SK-N-SH (cell line): ENCODE data around the gene PLCB1. TPM values are rescaled to one million over a fixed set of nuclear protein-coding genes. Genes with fewer than 3 reads are reported as not detected.

Experiments
- CTCF ChIA-PET: fragments of 300-600, 350-600 bp; formaldehyde crosslinking; extraction: SDS; loops from one replicate; lab custom pipeline; 2021; lab: Yijun Ruan, JAX
- POLR2A ChIA-PET: fragments of 350-600 bp; sonication (Branson Sonifier 250); formaldehyde crosslinking; extraction: SDS; loops from one replicate; lab custom pipeline; 2020; ENCODE audit warnings: antibody characterized with exemption, inconsistent platforms; lab: Yijun Ruan, JAX
- DNase-seq: peaks from one replicate; pipeline ENCODE4 v3.0.0; 2012
- H2AFZ ChIP-seq: fragments of 200-600 bp; sonication (generic); 2 replicates; pipeline ENCODE4 v1.8.1; 2016; ENCODE audit warnings: antibody characterized with exemption, mild to moderate bottlenecking, low read depth
- H3F3A ChIP-seq: fragments of 200-600 bp; sonication (generic); replicated peaks from 2 replicates; pipeline ENCODE3; 2016; ENCODE audit warnings: antibody characterized with exemption, mild to moderate bottlenecking; ENCODE audit not compliant: insufficient read depth
- H3K27ac ChIP-seq, 2 experiments: fragments of 200-500 bp in 1 of 2; fragments of 200-600 bp in 1 of 2; sonication (Bioruptor generic) in 1 of 2; sonication (generic), shearing (Covaris generic) in 1 of 2; 2 replicates each; pipeline versions ENCODE4 v1.5.1 to v1.6.1; 2014 to 2016; ENCODE audit warnings: low read depth in 2 of 2, inconsistent platforms in 1 of 2, low read length in 1 of 2, mild to moderate bottlenecking in 1 of 2, mixed read lengths in 1 of 2
- H3K27me3 ChIP-seq: fragments of 200-600 bp; sonication (generic), shearing (Covaris generic); 2 replicates; pipeline ENCODE4 v1.6.1; 2016; ENCODE audit warnings: mixed run types; ENCODE audit not compliant: insufficient read depth
- H3K36me3 ChIP-seq, 2 experiments: fragments of 200-500 bp in 1 of 2; fragments of 200-600 bp in 1 of 2; sonication (Bioruptor generic) in 1 of 2; sonication (generic) in 1 of 2; replicated peaks in 1 of 2; 2 replicates each; pipeline versions ENCODE3 to v1.5.1; 2014 to 2016; ENCODE audit warnings: low read length in 1 of 2, mild to moderate bottlenecking in 1 of 2; ENCODE audit not compliant: insufficient read depth in 2 of 2, control insufficient read depth in 1 of 2
- H3K4me1 ChIP-seq, 2 experiments: fragments of 200-500 bp in 1 of 2; fragments of 200-600 bp in 1 of 2; sonication (Bioruptor generic) in 1 of 2; sonication (generic), shearing (Covaris generic) in 1 of 2; 2 replicates each; pipeline versions ENCODE4 v1.5.1 to v1.6.1; 2014 to 2016; ENCODE audit warnings: low read depth in 1 of 2, low read length in 1 of 2, mixed run types in 1 of 2; ENCODE audit not compliant: insufficient read depth in 2 of 2, control insufficient read depth in 1 of 2
- H3K4me2 ChIP-seq: fragments of 200-600 bp; sonication (generic), shearing (Covaris generic); 2 replicates; pipeline ENCODE4 v1.6.1; 2017; ENCODE audit warnings: mixed run types
- H3K4me3 ChIP-seq, 2 experiments: fragments of 200-500 bp in 1 of 2; fragments of 200-600 bp in 1 of 2; sonication (Bioruptor generic) in 1 of 2; sonication (generic), shearing (Covaris generic) in 1 of 2; 2 replicates each; pipeline versions ENCODE4 v1.5.1 to v1.8.1; 2014 to 2016; ENCODE audit warnings: low read depth in 2 of 2, inconsistent platforms in 1 of 2, low read length in 1 of 2, mild to moderate bottlenecking in 1 of 2, mixed read lengths in 1 of 2, moderate library complexity in 1 of 2
- H3K79me2 ChIP-seq: fragments of 200-600 bp; sonication (generic); 2 replicates; pipeline ENCODE4 v1.8.1; 2017; ENCODE audit warnings: mild to moderate bottlenecking; ENCODE audit not compliant: insufficient read depth
- H3K9ac ChIP-seq: fragments of 200-600 bp; sonication (generic); 2 replicates; pipeline ENCODE4 v1.6.1; 2017; ENCODE audit warnings: mixed run types
- H3K9me2 ChIP-seq: fragments of 200-600 bp; sonication (generic); 2 replicates; pipeline ENCODE4 v1.6.1; 2017; ENCODE audit warnings: mixed run types
- H3K9me3 ChIP-seq: fragments of 200-600 bp; sonication (generic); 2 replicates; pipeline ENCODE4 v1.6.1; 2017; ENCODE audit warnings: mixed run types, mild to moderate bottlenecking, moderate library complexity
- H4K20me1 ChIP-seq: fragments of 200-600 bp; sonication (generic); 2 replicates; pipeline ENCODE4 v1.6.1; 2017; ENCODE audit warnings: mild to moderate bottlenecking, mixed run types; ENCODE audit not compliant: insufficient read depth
- CHD2 ChIP-seq: fragments of 150-350 bp; IDR thresholded peaks from 2 replicates; pipeline ENCODE4 v1.6.1; 2018; ENCODE audit warnings: low read length; ENCODE audit not compliant: partially characterized antibody
- CTCF ChIP-seq: fragments of 200-600 bp; sonication (generic); IDR thresholded peaks from 2 replicates; pipeline ENCODE4 v1.6.1; 2017; ENCODE audit warnings: antibody characterized with exemption, mild to moderate bottlenecking, moderate library complexity
- GABPA ChIP-seq: IDR thresholded peaks from 2 replicates; pipeline ENCODE4 v1.4.0; 2012; ENCODE audit warnings: low read depth, mild to moderate bottlenecking
- GATA2 ChIP-seq: sonication (generic); formaldehyde crosslinking; IDR thresholded peaks from 2 replicates; pipeline ENCODE4 v1.5.0; 2020; ENCODE audit warnings: mild to moderate bottlenecking, missing genetic modification reagents
- IRF3 ChIP-seq: fragments of 150-350 bp; IDR thresholded peaks from 2 replicates; pipeline ENCODE4 v1.6.1; 2016; ENCODE audit warnings: mild to moderate bottlenecking, low read depth, low read length
- MXI1 ChIP-seq: IDR thresholded peaks from 2 replicates; pipeline ENCODE4 v1.6.1; 2012; ENCODE audit warnings: mild to moderate bottlenecking, low read depth, low read length, improper control_type of control experiment
- NRF1 ChIP-seq: IDR thresholded peaks from 2 replicates; pipeline ENCODE4 v1.6.1; 2012; ENCODE audit warnings: low read depth, mild to moderate bottlenecking, low read length
- POLR2AphosphoS5 ChIP-seq: IDR thresholded peaks from 2 replicates; pipeline ENCODE4 v1.6.1; 2012; ENCODE audit warnings: low read depth, low read length
- RCOR1 ChIP-seq: fragments of 150-350 bp; IDR thresholded peaks from 2 replicates; pipeline ENCODE4 v1.6.1; 2017; ENCODE audit warnings: antibody characterized with exemption, low read length
- TCF12 ChIP-seq: IDR thresholded peaks from 2 replicates; pipeline ENCODE4 v1.4.0; 2012
- USF1 ChIP-seq: IDR thresholded peaks from 2 replicates; pipeline ENCODE4 v1.4.0; 2012; ENCODE audit warnings: low read depth, borderline replicate concordance
- USF2 ChIP-seq: fragments of 150-350 bp; IDR thresholded peaks from 2 replicates; pipeline ENCODE4 v1.6.1; 2017; ENCODE audit warnings: antibody characterized with exemption, low read length, low read depth, borderline replicate concordance
- WGBS: methylation state at CpG from one replicate; pipeline ENCODE4 v1.1.6; 2017; ENCODE audit warnings: low lambda C conversion rate; 5-methylcytosine and 5-hydroxymethylcytosine counted together
- polyA plus RNA-seq, 3 experiments: library from polyadenylated mRNA; depleted of rRNA; stranded (reverse); fragments of >200 nt; gene quantifications; 2 replicates each; pipeline ENCODE4 v1.2.3, GENCODE V29; 2012

Gene PLCB1
- polyA plus RNA-seq, 1 of the 3 experiments (the other 2 are of a cell fraction), result 10.5 TPM

- no peak overlapping the region for H3K4me2 ChIP-seq
- H3K27ac ChIP-seq, result no peak overlapping the region
- no peaks in the 10 kb centered on the region for H3K79me2 ChIP-seq
- no peaks in the 10 kb centered on the region for H3K9me3 ChIP-seq
- no peak for DNase-seq
- H3K4me3 ChIP-seq, result no peak overlapping the region
- H3K36me3 ChIP-seq, result no peaks in the 10 kb centered on the region
- ChIA-PET CTCF (interaction anchor here (3.2 kb wide), 1 partner anchor 22 kb away, joined by 15 read pairs; no protein-coding TSS in a partner anchor), POLR2A (no interaction called here)
- no peaks in the 10 kb centered on the region for H3F3A ChIP-seq
- no peaks in the 10 kb centered on the region for H3K9me2 ChIP-seq
- H2AFZ ChIP-seq, result no peak overlapping the region
- H4K20me1 ChIP-seq, result no peaks in the 10 kb centered on the region
- no peak overlapping the region for H3K9ac ChIP-seq
- H3K4me1 ChIP-seq, result no peaks in the 10 kb centered on the region; a peak in 1 of 4 replicates
- no peaks in the 10 kb centered on the region for H3K27me3 ChIP-seq
- TF ChIP-seq USF2, result no peak
- TF ChIP-seq NRF1, result no peak
- TF ChIP-seq TCF12, result 0 out of 2 replicates have a peak, but pooled peaks have one; percentile 8
Measured at GRCh38 chr20:8875586-8875985, 743.5 kb downstream of the PLCB1 start.

GRCh38 chr20:8876366-8876765, 744.3 kb downstream of the PLCB1 start:
- H3F3A ChIP-seq, result no peaks in the 10 kb centered on the region
- H3K9me2 ChIP-seq, result no peaks in the 10 kb centered on the region
- ChIA-PET CTCF (interaction anchor here (1.0 to 3.2 kb wide), 2 partner anchors 22 to 46 kb away, joined by 3 to 15 read pairs; no protein-coding TSS in a partner anchor), POLR2A (no interaction called here)
- no peaks in the 10 kb centered on the region for H3K4me1 ChIP-seq
- H3K9ac ChIP-seq, result no peak overlapping the region
- H3K9me3 ChIP-seq, result no peaks in the 10 kb centered on the region
- H4K20me1 ChIP-seq, result no peaks in the 10 kb centered on the region
- no peaks in the 10 kb centered on the region for H3K27me3 ChIP-seq
- no peak for TF ChIP-seq CHD2
- no peak for TF ChIP-seq POLR2AphosphoS5
- TF ChIP-seq CTCF, result no peak
- H3K27ac ChIP-seq, result no peak overlapping the region
- H3K79me2 ChIP-seq, result no peaks in the 10 kb centered on the region
- H2AFZ ChIP-seq, result no peak overlapping the region
- no peak overlapping the region for H3K4me2 ChIP-seq
- no peaks in the 10 kb centered on the region for H3K36me3 ChIP-seq
- H3K4me3 ChIP-seq, result no peak overlapping the region
- no peak for DNase-seq

- no peak overlapping the region for H3K4me2 ChIP-seq
- no peak overlapping the region for H3K9ac ChIP-seq
- 96% methylated on average over 2 of the region's 2 CpGs for WGBS
- H3K36me3 ChIP-seq, result peaks cover 3 to 6% of the 10 kb centered on the region in 2 experiments
- no peak overlapping the region for H3K27ac ChIP-seq
- no peak for TF ChIP-seq USF2
- no peak for TF ChIP-seq GATA2 (CRISPR knock-in tag)
- no peak for TF ChIP-seq IRF3
- no peak for TF ChIP-seq CTCF
- TF ChIP-seq MXI1, result no peak
- no peak for TF ChIP-seq RCOR1
- no peak for TF ChIP-seq USF1
- no peak for TF ChIP-seq GABPA
- no peak overlapping the region for H2AFZ ChIP-seq
- H3K79me2 ChIP-seq, result no peaks in the 10 kb centered on the region
- no peaks in the 10 kb centered on the region for H3K9me3 ChIP-seq
- no peak for DNase-seq
- no peaks in the 10 kb centered on the region for H3K9me2 ChIP-seq
- CTCF ChIA-PET, result interaction anchor here (1.0 to 3.2 kb wide), 2 partner anchors 23 to 45 kb away, joined by 3 to 15 read pairs; no protein-coding TSS in a partner anchor
- H3K27me3 ChIP-seq, result no peaks in the 10 kb centered on the region
- H3K4me3 ChIP-seq, result no peak overlapping the region
- no peaks in the 10 kb centered on the region for H3F3A ChIP-seq
- H3K4me1 ChIP-seq, result no peaks in the 10 kb centered on the region
- no peaks in the 10 kb centered on the region for H4K20me1 ChIP-seq
- POLR2A ChIA-PET, result no interaction called here
Measured at GRCh38 chr20:8877294-8877693, 745.2 kb downstream of the PLCB1 start.
